Measurements from ENCODE around the gene PLLP.

PLLP gene

DNA sequence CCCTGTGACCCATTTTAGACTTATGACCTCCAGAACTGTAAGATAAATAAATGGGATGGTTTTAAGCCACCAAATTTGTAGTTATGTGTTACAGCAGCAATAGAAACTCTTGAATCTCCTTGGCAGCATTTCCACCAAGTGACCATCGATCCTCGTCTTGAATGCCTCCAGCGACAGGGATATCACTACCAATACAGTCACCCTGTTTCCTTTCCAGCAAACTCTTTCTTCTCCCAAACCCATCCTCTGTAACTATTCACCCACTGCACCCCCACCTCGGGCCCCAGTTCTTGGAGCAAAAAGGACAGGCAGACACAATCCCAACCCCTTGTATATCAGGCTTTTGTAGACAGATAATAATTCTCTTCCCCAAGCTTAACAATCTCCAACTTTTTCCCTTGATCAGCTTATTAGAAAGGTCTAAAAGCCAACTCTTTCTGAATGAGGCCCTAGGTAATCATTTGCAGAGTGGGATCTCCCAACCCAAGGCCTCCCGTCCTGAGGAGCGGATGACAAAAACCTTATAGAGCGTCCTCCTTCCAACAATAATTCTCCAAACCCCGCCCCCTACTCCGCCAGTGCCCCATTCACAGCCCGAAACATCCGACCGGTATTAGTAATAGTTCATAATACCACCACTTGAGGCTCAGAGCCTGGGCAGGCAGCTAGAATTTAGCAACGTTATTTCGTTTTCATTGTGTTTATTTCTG, 14.7 kb upstream of the PLLP start:
- Histone ChIP-seq H3K27ac (ENCODE audit: low read depth, low read length) (peak overlapping the region; percentile 87), H3K27me3 (ENCODE audit: control insufficient read depth, insufficient read depth, low read length) (no peaks in the 10 kb centered on the region), H3K4me1 (ENCODE audit: control insufficient read depth, insufficient read depth, low read length) (peaks cover 9% of the 10 kb centered on the region), H3K9ac (ENCODE audit: low read length) (peak overlapping the region; percentile 27), H3K4me3 (ENCODE audit: low read length) (peak overlapping the region; percentile 66), H3K36me3 (ENCODE audit: control insufficient read depth, insufficient read depth, low read length) (no peaks in the 10 kb centered on the region)

DNA sequence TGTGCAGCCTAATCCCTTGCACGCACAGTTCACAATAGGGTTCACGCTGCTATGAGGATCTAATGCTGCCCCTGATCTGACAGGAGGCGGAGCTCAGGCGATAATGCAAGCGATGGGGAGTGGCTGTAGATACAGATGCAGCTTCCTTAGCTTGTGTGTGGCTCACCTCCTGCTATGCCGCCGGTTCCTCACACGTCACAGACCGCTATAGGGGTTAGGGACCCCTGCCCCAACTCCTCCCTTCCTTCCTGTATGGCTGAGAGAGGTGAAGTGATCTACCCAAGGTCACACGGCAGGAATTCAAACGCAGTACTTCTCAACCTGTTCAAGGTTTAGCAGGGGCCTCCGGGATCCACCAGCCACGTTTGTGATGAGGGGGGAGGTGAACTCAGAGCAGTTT, 13.4 kb upstream of the PLLP start:
- Histone ChIP-seq H3K27ac (ENCODE audit: low read depth, low read length) (no peak overlapping the region), H3K4me3 (ENCODE audit: low read length) (no peak overlapping the region), H3K9ac (ENCODE audit: low read length) (no peak overlapping the region), H3K36me3 (ENCODE audit: control insufficient read depth, insufficient read depth, low read length) (no peaks in the 10 kb centered on the region), H3K4me1 (ENCODE audit: control insufficient read depth, insufficient read depth, low read length) (peaks cover 9% of the 10 kb centered on the region), H3K27me3 (ENCODE audit: control insufficient read depth, insufficient read depth, low read length) (no peaks in the 10 kb centered on the region)

DNA sequence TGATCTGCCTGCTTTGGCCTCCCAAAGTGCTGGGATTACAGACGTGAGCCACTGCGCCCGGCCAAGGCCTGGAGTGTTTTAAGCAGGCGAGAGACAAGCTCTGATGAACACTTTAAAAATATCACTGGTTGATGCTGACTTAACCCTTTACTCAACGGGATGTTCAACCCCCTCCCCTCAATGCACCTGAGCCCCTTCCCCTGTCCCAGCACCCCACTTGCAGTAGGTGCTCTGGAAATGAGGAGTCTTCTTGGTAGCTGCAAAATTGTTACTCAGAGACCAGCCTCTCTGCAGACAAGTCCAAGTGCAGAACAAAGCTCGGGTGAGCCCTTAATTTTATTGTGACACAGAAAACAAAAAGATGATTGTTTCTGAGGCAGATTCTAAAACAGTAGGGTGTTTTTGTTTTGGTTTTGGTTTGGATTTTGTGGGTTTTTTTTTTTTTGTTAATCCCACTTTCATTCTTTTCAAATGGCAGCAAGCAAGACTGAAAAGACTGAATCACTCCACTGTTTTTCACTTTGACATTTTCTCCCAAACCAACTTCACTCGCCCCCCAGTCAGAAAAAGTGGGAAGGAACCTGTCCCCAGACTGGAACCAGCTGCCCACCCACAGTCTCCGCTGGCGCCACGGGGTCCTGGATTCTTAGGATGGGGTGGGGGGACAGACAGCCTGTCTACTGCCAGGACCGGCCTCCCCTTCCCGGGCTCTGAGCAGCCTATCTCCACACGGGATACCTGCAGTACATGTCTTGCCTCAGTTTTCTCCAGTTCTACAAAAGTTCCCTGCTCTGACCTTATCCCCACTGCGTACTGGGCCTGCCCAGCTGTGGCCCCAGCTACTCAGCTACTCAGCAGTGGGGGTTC, 5.2 kb upstream of the PLLP start:
- Histone ChIP-seq H3K27ac (ENCODE audit: low read depth, low read length) (no peak overlapping the region), H3K27me3 (ENCODE audit: control insufficient read depth, insufficient read depth, low read length) (no peaks in the 10 kb centered on the region), H3K4me3 (ENCODE audit: low read length) (no peak overlapping the region), H3K4me1 (ENCODE audit: control insufficient read depth, insufficient read depth, low read length) (no peaks in the 10 kb centered on the region), H3K36me3 (ENCODE audit: control insufficient read depth, insufficient read depth, low read length) (no peaks in the 10 kb centered on the region), H3K9ac (ENCODE audit: low read length) (no peak overlapping the region)

DNA sequence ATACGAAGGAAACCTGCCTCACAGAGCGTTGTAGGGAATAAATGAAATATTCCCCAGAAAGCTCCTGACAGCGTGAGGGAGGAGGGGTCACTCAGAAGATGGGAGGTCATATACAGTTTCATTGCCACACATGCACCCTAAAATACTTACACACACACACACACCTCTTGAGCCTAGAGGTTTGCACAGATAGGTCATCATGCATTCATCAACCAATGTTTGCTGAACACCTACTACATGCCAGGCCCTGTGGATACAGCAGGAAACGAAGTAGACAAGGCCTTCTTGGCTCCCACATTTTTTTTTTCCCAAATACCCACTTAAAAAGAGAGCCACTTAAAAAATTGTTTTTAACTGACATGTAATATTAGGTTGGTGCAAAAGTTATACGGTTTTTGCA, 907 bp upstream of the PLLP start:
- Histone ChIP-seq H3K36me3 (ENCODE audit: control insufficient read depth, insufficient read depth, low read length) (no peaks in the 10 kb centered on the region), H3K9ac (ENCODE audit: low read length) (no peak overlapping the region), H3K27me3 (ENCODE audit: control insufficient read depth, insufficient read depth, low read length) (peaks cover 9% of the 10 kb centered on the region), H3K4me1 (ENCODE audit: control insufficient read depth, insufficient read depth, low read length) (no peaks in the 10 kb centered on the region), H3K27ac (ENCODE audit: low read depth, low read length) (no peak overlapping the region), H3K4me3 (ENCODE audit: low read length) (no peak overlapping the region)

DNA sequence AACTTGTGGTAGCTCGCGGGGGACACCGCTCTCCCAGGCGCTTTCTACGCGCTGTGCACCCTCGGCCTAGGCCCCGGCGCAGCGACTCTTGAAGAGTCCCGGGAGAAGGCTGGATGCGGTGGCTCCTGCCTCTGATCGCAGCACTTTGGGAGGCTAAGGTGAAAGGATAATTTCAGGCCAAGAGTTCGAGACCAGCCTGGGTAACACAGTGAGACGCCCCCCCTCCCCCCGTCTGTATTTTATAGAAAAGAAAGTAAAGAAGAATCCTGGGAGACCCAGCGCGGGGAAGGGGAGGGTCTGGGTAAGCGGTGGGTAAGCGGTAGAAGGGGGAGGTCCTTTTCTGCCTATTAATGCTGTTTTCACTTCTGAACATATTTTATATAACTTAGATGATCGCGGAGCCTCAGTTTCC, 486 bp upstream of the PLLP start:
- Histone ChIP-seq H3K4me1 (ENCODE audit: control insufficient read depth, insufficient read depth, low read length) (no peaks in the 10 kb centered on the region), H3K27ac (ENCODE audit: low read depth, low read length) (no peak overlapping the region), H3K36me3 (ENCODE audit: control insufficient read depth, insufficient read depth, low read length) (no peaks in the 10 kb centered on the region), H3K9ac (ENCODE audit: low read length) (no peak overlapping the region), H3K27me3 (ENCODE audit: control insufficient read depth, insufficient read depth, low read length) (peaks cover 9% of the 10 kb centered on the region), H3K4me3 (ENCODE audit: low read length) (peak overlapping the region; percentile 49)

DNA sequence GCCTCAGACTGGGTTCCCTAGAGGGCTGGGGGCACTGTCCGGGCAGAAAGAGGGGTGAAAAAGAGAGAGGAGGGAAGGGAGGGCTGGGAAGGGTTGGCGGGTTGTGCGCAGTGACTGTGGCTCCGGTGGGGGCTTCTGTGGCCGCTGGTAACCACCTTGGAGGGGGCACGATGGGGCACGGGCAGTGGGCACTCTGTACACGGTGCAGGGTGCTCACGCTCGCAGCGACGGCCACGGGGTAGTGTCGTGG, 588 bp downstream of the PLLP start:
- H3K27ac ChIP-seq (ENCODE audit: low read depth, low read length) = no peak overlapping the region
- no peaks in the 10 kb centered on the region for H3K36me3 ChIP-seq (ENCODE audit: control insufficient read depth, insufficient read depth, low read length)
- no peak overlapping the region for H3K9ac ChIP-seq (ENCODE audit: low read length)
- peaks cover 9% of the 10 kb centered on the region for H3K27me3 ChIP-seq (ENCODE audit: control insufficient read depth, insufficient read depth, low read length)
- no peaks in the 10 kb centered on the region for H3K4me1 ChIP-seq (ENCODE audit: control insufficient read depth, insufficient read depth, low read length)
- H3K4me3 ChIP-seq (ENCODE audit: low read length) = peak overlapping the region; percentile 49

DNA sequence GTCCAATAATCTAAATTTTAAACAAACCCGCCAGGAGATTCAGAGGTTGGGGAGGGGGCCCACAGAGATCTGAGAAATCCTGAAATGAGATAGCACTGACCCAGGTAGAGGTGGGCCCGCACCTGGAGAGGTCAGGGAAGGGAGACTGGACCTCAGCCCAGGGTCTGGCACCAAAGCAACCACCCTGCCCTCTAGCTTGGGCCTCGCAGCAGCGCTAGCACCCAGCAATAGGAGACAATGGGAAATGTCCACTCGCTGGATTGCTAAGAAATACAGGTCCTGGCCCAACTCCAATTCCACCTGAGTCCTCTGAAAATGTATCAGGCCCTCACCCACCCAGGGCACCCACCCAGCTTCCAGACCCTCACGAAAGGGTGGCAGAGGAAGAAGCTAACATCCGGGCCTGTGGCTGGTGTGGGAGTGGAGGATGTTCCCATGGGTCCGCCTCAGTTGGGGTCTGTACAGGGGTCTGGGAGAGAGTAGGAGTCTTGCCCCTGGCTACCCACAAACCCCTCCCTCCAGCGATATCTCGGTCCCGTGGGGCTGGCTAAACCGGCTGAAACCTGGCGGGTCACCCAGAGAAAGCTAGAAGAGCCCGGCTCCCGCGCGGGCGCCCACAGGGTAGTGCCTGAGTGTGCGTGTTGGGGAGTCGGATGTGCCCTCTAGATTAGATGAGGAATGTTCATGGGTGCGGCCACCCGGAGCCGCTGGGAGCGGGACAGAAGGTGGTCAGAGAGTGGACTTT, 1.1 kb downstream of the PLLP start:
- H3K4me3 ChIP-seq (ENCODE audit: low read length) = peak overlapping the region; percentile 49
- no peak overlapping the region for H3K9ac ChIP-seq (ENCODE audit: low read length)
- no peaks in the 10 kb centered on the region for H3K4me1 ChIP-seq (ENCODE audit: control insufficient read depth, insufficient read depth, low read length)
- H3K27ac ChIP-seq (ENCODE audit: low read depth, low read length) = no peak overlapping the region
- H3K36me3 ChIP-seq (ENCODE audit: control insufficient read depth, insufficient read depth, low read length) = no peaks in the 10 kb centered on the region
- peaks cover 9% of the 10 kb centered on the region for H3K27me3 ChIP-seq (ENCODE audit: control insufficient read depth, insufficient read depth, low read length)

DNA sequence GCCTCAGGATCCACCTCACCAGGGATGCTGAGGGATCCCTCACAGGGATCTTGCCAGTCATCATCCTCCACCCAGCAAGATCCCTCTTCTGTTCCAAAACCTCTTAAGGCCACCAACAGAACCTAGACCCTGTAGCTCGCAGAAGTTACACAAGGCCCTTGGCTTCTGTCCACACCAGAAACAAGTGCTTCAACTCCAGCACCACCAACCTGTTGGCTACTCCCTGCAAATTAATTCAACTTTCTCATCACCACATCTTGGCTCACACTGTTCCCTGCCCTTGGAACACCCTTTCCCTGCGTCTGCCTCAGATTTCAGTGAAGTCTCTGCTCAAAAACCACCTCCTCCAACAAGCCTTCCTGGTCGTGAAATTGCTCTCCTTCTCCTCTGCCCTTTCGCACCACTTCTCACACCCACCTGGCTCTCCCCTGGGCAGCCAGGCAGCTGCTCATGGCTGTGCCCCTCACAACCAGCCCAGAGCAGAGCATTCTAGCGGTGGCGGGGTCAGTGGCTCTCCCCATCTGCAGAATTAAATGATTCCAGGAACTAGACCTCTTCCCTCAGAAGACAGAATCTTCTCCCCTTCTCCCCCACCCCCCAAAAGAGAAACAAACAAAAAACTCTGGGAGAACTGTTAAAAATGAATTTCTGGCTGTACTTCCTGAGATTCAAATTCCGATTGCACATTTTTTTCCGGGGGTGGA, 1.8 kb downstream of the PLLP start:
- Histone ChIP-seq H3K36me3 (ENCODE audit: control insufficient read depth, insufficient read depth, low read length) (no peaks in the 10 kb centered on the region), H3K4me1 (ENCODE audit: control insufficient read depth, insufficient read depth, low read length) (no peaks in the 10 kb centered on the region), H3K27me3 (ENCODE audit: control insufficient read depth, insufficient read depth, low read length) (peaks cover 9% of the 10 kb centered on the region), H3K9ac (ENCODE audit: low read length) (no peak overlapping the region), H3K27ac (ENCODE audit: low read depth, low read length) (no peak overlapping the region), H3K4me3 (ENCODE audit: low read length) (no peak overlapping the region)

DNA sequence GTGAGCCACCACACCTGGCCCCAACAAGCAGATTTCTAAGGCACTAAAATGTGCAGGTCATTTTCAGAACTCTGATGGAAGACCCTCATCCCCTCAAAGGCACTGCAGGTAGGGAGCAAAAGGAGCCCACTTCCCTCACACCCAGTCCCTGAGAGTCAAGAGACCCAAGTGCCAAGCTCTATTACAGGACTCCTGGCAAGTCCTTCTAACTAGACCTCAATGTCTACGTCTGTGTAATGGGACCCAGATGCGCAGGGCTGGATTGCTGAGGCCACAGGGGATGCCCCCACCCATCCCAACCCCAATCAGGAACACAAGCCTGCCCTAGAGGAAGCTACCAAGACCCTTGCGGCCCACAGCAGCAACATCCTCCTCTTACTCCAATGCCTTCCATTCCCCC, 2.7 kb downstream of the PLLP start:
- H3K27me3 ChIP-seq (ENCODE audit: control insufficient read depth, insufficient read depth, low read length) = peaks cover 9% of the 10 kb centered on the region
- no peak overlapping the region for H3K4me3 ChIP-seq (ENCODE audit: low read length)
- H3K9ac ChIP-seq (ENCODE audit: low read length) = no peak overlapping the region
- no peak overlapping the region for H3K27ac ChIP-seq (ENCODE audit: low read depth, low read length)
- no peaks in the 10 kb centered on the region for H3K4me1 ChIP-seq (ENCODE audit: control insufficient read depth, insufficient read depth, low read length)
- H3K36me3 ChIP-seq (ENCODE audit: control insufficient read depth, insufficient read depth, low read length) = no peaks in the 10 kb centered on the region

DNA sequence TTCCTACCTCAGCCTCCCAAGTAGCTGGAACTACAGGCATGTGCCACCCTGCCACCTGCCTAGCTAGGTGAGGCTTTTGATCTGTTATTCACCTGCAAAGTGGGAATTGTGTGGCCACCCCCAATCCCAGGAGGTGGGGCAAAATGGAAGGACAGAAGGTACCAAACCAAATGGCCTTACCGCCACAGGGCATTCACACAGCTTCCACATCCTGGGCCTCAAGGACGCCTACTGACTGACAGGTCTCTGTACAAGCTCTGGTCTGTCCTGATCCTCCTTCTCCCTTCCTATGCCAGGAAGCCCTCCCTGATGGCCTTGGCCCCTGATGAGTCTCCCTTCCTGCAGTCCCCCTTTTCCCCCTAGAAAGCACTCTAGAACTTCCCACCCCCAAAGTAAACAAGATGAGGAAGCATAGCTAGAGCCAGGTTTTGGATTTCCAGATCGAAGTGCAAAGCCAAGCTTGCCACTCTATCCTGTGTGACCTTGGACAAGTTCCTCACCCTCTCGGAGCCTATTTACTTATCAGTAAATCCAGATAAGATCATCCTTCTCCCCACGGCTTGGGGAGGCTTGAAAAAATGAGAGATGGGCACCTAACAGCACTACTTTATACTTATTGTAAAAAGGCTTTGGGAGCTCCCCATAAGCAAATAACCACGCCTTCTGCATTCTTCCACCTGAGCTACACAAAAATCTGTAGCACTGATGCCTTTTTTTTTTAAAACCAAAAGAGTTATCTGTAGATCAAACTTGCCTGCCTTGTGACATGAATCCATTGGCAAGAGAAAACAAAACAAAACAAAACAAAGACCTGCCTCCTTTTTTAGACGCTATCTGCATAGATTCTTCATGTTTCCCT, 4.5 kb downstream of the PLLP start:
- H3K27ac ChIP-seq (ENCODE audit: low read depth, low read length) = no peak overlapping the region
- H3K4me3 ChIP-seq (ENCODE audit: low read length) = no peak overlapping the region
- no peaks in the 10 kb centered on the region for H3K4me1 ChIP-seq (ENCODE audit: control insufficient read depth, insufficient read depth, low read length)
- H3K36me3 ChIP-seq (ENCODE audit: control insufficient read depth, insufficient read depth, low read length) = no peaks in the 10 kb centered on the region
- no peak overlapping the region for H3K9ac ChIP-seq (ENCODE audit: low read length)
- H3K27me3 ChIP-seq (ENCODE audit: control insufficient read depth, insufficient read depth, low read length) = peaks cover 9% of the 10 kb centered on the region

DNA sequence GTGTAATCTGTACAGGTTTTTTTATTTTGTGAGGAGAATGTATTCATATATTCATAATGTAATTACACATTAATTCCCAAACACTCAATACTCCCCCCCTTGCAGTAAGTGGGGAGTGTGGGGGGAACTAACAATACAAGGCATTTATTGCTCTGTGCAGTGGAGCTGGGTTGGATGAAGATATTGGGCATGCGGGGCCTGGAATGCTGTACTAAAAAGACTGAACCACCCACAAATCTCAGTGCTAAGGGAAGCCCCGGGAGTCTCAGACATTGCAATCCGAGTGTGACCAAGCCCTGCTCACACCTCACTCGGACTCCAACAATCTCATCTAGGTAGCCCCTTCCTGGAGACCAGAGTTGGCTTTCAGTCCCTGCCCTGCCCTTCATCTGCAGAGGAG, 6.0 kb downstream of the PLLP start:
- H3K36me3 ChIP-seq (ENCODE audit: control insufficient read depth, insufficient read depth, low read length) = no peaks in the 10 kb centered on the region
- H3K27me3 ChIP-seq (ENCODE audit: control insufficient read depth, insufficient read depth, low read length) = peaks cover under 1% of the 10 kb centered on the region
- H3K4me1 ChIP-seq (ENCODE audit: control insufficient read depth, insufficient read depth, low read length) = no peaks in the 10 kb centered on the region
- no peak overlapping the region for H3K4me3 ChIP-seq (ENCODE audit: low read length)
- H3K9ac ChIP-seq (ENCODE audit: low read length) = no peak overlapping the region
- H3K27ac ChIP-seq (ENCODE audit: low read depth, low read length) = no peak overlapping the region

Data from rectal smooth muscle tissue (tissue), 1 donor.